ENCODE results near the gene ENHO.

DNA sequence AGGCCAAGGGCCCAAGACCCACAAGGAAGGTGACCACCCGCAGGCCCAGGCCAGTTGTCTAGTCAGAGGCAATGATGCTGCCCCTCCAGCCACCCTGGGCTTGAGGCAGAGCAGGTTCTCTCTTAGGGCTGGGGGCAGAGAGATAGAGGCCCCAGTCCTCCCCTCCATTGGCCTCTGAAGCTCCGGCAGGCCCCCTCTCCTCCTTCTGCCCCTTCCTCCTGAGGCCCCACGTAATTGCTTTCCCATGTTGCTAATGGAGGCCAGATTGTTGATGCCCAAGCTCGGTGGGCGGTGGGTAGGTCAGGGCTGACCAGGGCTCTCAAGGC lies 26.6 kb upstream of the ENHO start:
- TF ChIP-seq POLR2A (IDR thresholded peaks at IDR 0.05) (no peak), POLR2AphosphoS5 (IDR thresholded peaks at IDR 0.05) (no peak)
